ENCODE measurements around the gene COL20A1. TPM values are rescaled to one million over a fixed set of nuclear protein-coding genes. Genes with fewer than 3 reads are reported as not detected.

COL20A1 gene
- total and polyA plus RNA-seq, 2 donors (not counting 1 experiment from before 2014, with no cell fraction given): not detected

DNA sequence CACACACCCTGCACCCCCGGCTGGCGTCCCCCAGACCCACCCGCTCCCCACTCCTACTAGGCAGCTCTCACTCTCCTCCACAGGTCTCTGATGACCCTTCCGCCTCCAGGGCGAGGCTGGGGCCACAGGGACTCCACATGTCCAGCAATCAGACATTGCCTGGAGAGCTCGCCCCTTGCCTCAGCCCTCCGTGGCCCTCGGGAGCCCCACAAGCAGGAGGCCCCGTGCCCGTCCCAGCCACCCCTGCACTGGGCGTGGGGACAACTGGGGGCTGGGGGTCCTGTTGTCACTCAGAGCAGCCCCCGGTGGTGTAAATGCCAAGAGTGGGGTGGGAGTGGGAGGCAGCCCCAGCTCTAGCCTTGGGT is 1.5 kb downstream of the COL20A1 start:
- POLR2A ChIA-PET: interaction anchor here (0.6 kb wide), 1 partner anchor 825 kb away, joined by 6 read pairs; no protein-coding TSS in a partner anchor
- Histone ChIP-seq H3K4me3 (ENCODE audit: control extremely low read depth in 1 of 5, extremely low read depth in 1 of 5, insufficient read depth in 1 of 5, low read depth in 2 of 5, low read length in 4 of 5) (no peak overlapping the region), H3K27me3 (replicated peaks in 1 of 4; ENCODE audit: control extremely low read depth in 1 of 4, control insufficient read depth in 3 of 4, insufficient read depth in 4 of 4, low read length in 3 of 4) (peaks cover 0 to 36% (median 0%) of the 10 kb centered on the region in 4 experiments), H3K9me3 (ENCODE audit: control extremely low read depth in 1 of 3, control insufficient read depth in 2 of 3, insufficient read depth in 1 of 3, low read length in 2 of 3) (peaks cover 0 to 6% (median 0%) of the 10 kb centered on the region in 3 donors), H3K4me2 (replicated peaks; ENCODE audit: low read depth, low read length, poor library complexity, severe bottlenecking) (no peak overlapping the region), H4K20me1 (ENCODE audit: control insufficient read depth, insufficient read depth, low read length, poor library complexity, severe bottlenecking) (no peaks in the 10 kb centered on the region), H3K27ac (ENCODE audit: low read length in 2 of 2) (no peak overlapping the region), H3K4me1 (ENCODE audit: control insufficient read depth in 2 of 2, insufficient read depth in 2 of 2, low read length in 2 of 2) (no peaks in the 10 kb centered on the region), H3K36me3 (replicated peaks in 1 of 2; ENCODE audit: control extremely low read depth in 1 of 2, control insufficient read depth in 1 of 2, extremely low read depth in 1 of 2, insufficient read depth in 2 of 2, low read length in 1 of 2) (no peaks in the 10 kb centered on the region), H3K9ac (ENCODE audit: low read length) (no peak overlapping the region), H2AFZ (ENCODE audit: insufficient read depth, low read depth, low read length, poor library complexity, severe bottlenecking) (no peak overlapping the region), H3K79me2 (ENCODE audit: control insufficient read depth, insufficient read depth, low read length) (no peaks in the 10 kb centered on the region)
- DNase-seq (no peak), ATAC-seq (ENCODE audit: low read depth) (no peak)
- TF ChIP-seq EZH2 (IDR thresholded peaks at IDR 0.05; ENCODE audit: borderline replicate concordance, insufficient read depth, low read depth, low read length, poor library complexity, severe bottlenecking): no peak
- Mint-ChIP-seq H3K4me1 (no peaks in the 10 kb centered on the region), H3K4me3 (no peak overlapping the region), H3K9me3 (ENCODE audit: insufficient read depth) (peaks cover 2% of the 10 kb centered on the region), H3K27me3 (peaks cover 22% of the 10 kb centered on the region), H3K27ac (no peak overlapping the region)
- intact Hi-C loops (cut with micrococcal nuclease): no loop called here
- CTCF ChIA-PET: no interaction called here
- WGBS (ENCODE audit: insufficient coverage): 84% methylated on average over 12 of the region's 12 CpGs

DNA sequence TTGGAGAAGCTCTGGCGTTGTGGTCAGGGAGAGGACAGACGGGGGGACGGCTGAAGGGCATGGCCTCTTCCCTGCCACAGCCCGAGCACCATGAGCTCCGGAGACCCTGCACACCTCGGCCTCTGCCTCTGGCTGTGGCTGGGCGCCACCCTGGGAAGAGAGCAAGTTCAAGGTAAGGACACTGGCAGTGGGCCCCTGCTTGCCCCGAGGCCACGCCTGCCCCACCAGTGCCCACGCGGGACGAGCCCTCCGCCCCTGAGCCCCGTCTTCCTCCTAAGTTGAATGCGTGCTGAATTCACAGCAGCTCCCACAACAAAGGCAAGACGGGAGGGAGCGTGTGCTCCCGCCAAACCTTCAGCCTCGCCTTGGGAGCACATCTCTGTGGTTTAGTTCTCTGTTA is 2.0 kb downstream of the COL20A1 start:
- Mint-ChIP-seq H3K9me3 (ENCODE audit: insufficient read depth) (peaks cover 2% of the 10 kb centered on the region), H3K27ac (no peak overlapping the region), H3K4me3 (no peak overlapping the region), H3K4me1 (no peaks in the 10 kb centered on the region), H3K27me3 (peaks cover 22% of the 10 kb centered on the region)
- Histone ChIP-seq H2AFZ (ENCODE audit: insufficient read depth, low read depth, low read length, poor library complexity, severe bottlenecking) (no peak overlapping the region), H3K27ac (ENCODE audit: low read length in 2 of 2) (no peak overlapping the region), H3K4me2 (replicated peaks; ENCODE audit: low read depth, low read length, poor library complexity, severe bottlenecking) (no peak overlapping the region), H3K9ac (ENCODE audit: low read length) (no peak overlapping the region), H3K36me3 (replicated peaks in 1 of 2; ENCODE audit: control extremely low read depth in 1 of 2, control insufficient read depth in 1 of 2, extremely low read depth in 1 of 2, insufficient read depth in 2 of 2, low read length in 1 of 2) (no peaks in the 10 kb centered on the region), H3K4me3 (ENCODE audit: control extremely low read depth in 1 of 5, extremely low read depth in 1 of 5, insufficient read depth in 1 of 5, low read depth in 2 of 5, low read length in 4 of 5) (no peak overlapping the region), H3K9me3 (ENCODE audit: control extremely low read depth in 1 of 3, control insufficient read depth in 2 of 3, insufficient read depth in 1 of 3, low read length in 2 of 3) (peaks cover 0 to 6% (median 0%) of the 10 kb centered on the region in 3 donors), H3K79me2 (ENCODE audit: control insufficient read depth, insufficient read depth, low read length) (no peaks in the 10 kb centered on the region), H3K27me3 (replicated peaks in 1 of 4; ENCODE audit: control extremely low read depth in 1 of 4, control insufficient read depth in 3 of 4, insufficient read depth in 4 of 4, low read length in 3 of 4) (peaks cover 0 to 36% (median 0%) of the 10 kb centered on the region in 4 experiments), H3K4me1 (ENCODE audit: control insufficient read depth in 2 of 2, insufficient read depth in 2 of 2, low read length in 2 of 2) (no peaks in the 10 kb centered on the region), H4K20me1 (ENCODE audit: control insufficient read depth, insufficient read depth, low read length, poor library complexity, severe bottlenecking) (no peaks in the 10 kb centered on the region)
- no peak for DNase-seq
- POLR2A ChIA-PET: interaction anchor here (0.6 kb wide), 1 partner anchor 825 kb away, joined by 6 read pairs; no protein-coding TSS in a partner anchor
- CTCF ChIA-PET: no interaction called here
- 55% methylated on average over 18 of the region's 19 CpGs for WGBS (ENCODE audit: insufficient coverage)
- ATAC-seq (ENCODE audit: low read depth): no peak
- intact Hi-C loops (cut with micrococcal nuclease): no loop called here
- TF ChIP-seq EZH2 (IDR thresholded peaks at IDR 0.05; ENCODE audit: borderline replicate concordance, insufficient read depth, low read depth, low read length, poor library complexity, severe bottlenecking): no peak
- TF ChIP-seq, protein P1, sequence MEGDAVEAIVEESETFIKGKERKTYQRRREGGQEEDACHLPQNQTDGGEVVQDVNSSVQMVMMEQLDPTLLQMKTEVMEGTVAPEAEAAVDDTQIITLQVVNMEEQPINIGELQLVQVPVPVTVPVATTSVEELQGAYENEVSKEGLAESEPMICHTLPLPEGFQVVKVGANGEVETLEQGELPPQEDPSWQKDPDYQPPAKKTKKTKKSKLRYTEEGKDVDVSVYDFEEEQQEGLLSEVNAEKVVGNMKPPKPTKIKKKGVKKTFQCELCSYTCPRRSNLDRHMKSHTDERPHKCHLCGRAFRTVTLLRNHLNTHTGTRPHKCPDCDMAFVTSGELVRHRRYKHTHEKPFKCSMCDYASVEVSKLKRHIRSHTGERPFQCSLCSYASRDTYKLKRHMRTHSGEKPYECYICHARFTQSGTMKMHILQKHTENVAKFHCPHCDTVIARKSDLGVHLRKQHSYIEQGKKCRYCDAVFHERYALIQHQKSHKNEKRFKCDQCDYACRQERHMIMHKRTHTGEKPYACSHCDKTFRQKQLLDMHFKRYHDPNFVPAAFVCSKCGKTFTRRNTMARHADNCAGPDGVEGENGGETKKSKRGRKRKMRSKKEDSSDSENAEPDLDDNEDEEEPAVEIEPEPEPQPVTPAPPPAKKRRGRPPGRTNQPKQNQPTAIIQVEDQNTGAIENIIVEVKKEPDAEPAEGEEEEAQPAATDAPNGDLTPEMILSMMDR (IDR thresholded peaks at IDR 0.05): no peak

All from B cell (primary cell).